Coronary artery (tissue), 2 donors: ENCODE data around the gene PIEZO2.
"Not testable (repeated sequence)": the region's sequence is repeated elsewhere in the genome, so short reads cannot be mapped to it uniquely, and the experiment has no call there.

Source experiments
- DNase-seq: peaks from one replicate; pipeline ENCODE4 v3.0.0-alpha.2; 2017; ENCODE audit warnings: low spot score
- H3K27ac ChIP-seq, 2 donors: fragments of 200-600 bp; sonication (generic); one replicate each; pipeline ENCODE4 v1.5.1; 2016 to 2019
- H3K4me3 ChIP-seq: fragments of 200-600 bp; sonication (generic); 2 replicates; pipeline ENCODE4 v1.5.1; 2016; ENCODE audit warnings: mild to moderate bottlenecking, moderate library complexity
- TF ChIP-seq, protein P1 (sequence below): fragments of 200-600 bp; sonication (generic); IDR thresholded peaks from one replicate; pipeline ENCODE4 v1.5.1; 2019; ENCODE audit warnings: antibody characterized with exemption

Gene PIEZO2

DNA sequence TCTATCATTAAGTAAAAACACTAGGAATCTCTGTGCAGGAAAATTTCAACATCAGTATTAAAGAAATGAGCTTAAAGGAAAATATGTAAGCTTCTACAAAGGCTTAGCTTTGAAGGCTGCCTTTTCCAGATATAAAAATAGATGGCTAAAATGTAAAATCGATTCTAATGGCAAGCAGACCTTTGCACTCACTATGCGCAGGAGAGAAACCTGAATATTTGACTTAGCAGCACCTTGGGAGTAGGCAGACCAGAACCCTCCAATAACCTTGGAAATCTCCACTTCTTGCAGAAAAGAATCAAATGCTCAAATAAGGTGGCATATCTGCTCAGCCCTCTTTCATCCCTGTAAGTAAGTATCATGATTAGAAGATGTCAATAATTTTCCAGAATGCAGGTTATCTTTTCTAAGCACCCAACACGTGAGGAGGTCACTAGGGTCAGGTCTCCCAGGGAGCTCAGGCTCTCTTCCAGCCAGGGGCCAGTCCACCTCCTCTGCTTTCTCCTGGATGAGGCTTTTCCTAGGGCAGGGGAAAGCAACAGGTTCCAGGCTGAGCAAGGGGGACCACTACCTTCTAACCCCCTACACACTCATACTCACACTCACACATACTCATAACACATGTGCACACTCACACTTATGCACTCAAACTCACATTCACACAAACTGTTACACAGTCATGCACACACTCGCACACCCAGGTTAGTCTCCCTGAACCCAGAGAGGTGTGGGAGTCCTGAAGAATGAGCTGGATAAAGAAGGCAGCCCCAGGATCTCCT lies 3.8 kb downstream of the PIEZO2 start:
- no peak for DNase-seq
- Histone ChIP-seq H3K27ac (no peak overlapping the region), H3K4me3 (no peak overlapping the region)
- TF ChIP-seq, protein P1, sequence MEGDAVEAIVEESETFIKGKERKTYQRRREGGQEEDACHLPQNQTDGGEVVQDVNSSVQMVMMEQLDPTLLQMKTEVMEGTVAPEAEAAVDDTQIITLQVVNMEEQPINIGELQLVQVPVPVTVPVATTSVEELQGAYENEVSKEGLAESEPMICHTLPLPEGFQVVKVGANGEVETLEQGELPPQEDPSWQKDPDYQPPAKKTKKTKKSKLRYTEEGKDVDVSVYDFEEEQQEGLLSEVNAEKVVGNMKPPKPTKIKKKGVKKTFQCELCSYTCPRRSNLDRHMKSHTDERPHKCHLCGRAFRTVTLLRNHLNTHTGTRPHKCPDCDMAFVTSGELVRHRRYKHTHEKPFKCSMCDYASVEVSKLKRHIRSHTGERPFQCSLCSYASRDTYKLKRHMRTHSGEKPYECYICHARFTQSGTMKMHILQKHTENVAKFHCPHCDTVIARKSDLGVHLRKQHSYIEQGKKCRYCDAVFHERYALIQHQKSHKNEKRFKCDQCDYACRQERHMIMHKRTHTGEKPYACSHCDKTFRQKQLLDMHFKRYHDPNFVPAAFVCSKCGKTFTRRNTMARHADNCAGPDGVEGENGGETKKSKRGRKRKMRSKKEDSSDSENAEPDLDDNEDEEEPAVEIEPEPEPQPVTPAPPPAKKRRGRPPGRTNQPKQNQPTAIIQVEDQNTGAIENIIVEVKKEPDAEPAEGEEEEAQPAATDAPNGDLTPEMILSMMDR, result no peak

DNA sequence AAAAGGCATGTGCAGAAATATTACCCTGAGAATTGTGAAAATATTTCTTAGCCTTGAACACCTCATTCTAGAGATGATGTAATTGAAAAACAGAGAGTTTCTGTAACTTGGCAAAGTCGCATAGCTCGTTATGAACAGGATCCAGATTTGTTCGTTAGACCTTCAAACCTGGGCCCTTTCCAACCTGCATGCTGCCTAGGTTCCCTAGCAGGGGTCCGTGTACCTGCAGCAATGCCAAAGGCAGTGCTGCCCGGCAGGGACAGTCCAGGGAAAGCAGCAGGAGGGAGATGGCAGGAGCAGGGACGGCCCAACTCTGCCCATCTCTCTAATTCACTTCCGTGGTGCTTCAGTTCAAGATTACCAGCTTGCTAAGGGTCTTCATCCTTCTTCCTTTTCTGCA lies 12.0 kb downstream of the PIEZO2 start:
- no peak for DNase-seq
- TF ChIP-seq, protein P1, result no peak
- Histone ChIP-seq H3K27ac (no peak overlapping the region), H3K4me3 (no peak overlapping the region)

DNA sequence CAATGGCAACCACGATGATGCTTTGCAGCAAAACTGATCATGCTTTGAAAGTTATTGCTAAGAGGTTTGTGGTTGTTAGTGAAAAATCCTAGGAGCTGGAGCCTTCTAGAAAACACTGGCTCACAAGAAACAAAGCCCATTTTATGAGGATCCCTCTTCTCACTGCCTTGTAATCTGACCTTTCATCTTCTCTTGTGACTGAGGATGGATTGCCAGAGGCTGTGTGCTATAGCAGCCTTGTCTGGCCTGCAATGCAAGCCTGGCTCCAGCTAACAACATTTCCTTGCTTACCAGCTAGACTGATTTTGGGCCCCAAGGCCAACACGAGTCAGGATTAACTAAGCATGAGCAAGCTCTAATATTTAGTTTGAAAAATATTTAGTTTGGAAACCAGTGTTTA lies 13.1 kb downstream of the PIEZO2 start:
- no peak for DNase-seq
- H3K27ac ChIP-seq, result no peak overlapping the region
- H3K4me3 ChIP-seq, result no peak overlapping the region
- TF ChIP-seq, protein P1, result no peak

DNA sequence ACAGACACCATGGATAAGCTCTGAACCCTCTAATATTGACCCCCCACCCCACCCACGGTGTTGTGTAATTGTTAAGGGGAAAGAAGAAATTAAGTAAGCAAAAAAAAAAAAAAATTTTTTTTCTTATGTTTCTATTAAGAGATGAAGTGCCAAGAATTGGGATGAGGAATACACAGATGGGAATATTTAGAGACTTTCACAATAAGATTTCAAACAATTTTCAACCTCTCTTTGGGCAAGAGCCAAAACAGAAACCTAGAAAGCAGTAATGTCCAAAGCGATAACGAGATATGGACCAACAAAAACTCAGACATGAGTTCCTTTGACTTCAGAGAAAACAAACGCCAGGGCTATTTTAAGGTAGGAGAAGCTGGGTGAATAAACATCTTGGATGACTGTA lies 14.4 kb downstream of the PIEZO2 start:
- no peak overlapping the region for H3K4me3 ChIP-seq
- TF ChIP-seq, protein P1, result no peak
- DNase-seq, result no peak
- H3K27ac ChIP-seq, result no peak overlapping the region

DNA sequence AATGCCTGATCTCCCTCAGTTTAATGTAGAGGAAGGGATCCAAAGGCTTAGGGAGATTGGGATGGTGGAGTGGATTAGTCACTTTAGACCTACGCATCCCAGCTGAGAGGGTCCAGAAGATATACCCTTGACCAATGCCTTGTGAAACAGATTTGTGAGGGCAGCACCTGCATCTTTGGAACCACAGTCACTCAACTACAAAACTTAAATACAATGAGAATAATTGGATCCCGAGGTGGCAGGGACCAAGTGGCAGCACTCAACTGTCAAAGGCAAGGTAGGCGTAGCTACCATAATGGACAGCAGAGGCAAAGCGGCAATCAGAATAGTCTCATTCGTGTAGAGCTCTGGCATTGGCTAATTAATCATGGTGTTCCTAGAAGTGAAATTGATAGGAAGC lies 20.3 kb downstream of the PIEZO2 start:
- not testable (repeated sequence) for H3K27ac ChIP-seq, H3K4me3 ChIP-seq, DNase-seq

DNA sequence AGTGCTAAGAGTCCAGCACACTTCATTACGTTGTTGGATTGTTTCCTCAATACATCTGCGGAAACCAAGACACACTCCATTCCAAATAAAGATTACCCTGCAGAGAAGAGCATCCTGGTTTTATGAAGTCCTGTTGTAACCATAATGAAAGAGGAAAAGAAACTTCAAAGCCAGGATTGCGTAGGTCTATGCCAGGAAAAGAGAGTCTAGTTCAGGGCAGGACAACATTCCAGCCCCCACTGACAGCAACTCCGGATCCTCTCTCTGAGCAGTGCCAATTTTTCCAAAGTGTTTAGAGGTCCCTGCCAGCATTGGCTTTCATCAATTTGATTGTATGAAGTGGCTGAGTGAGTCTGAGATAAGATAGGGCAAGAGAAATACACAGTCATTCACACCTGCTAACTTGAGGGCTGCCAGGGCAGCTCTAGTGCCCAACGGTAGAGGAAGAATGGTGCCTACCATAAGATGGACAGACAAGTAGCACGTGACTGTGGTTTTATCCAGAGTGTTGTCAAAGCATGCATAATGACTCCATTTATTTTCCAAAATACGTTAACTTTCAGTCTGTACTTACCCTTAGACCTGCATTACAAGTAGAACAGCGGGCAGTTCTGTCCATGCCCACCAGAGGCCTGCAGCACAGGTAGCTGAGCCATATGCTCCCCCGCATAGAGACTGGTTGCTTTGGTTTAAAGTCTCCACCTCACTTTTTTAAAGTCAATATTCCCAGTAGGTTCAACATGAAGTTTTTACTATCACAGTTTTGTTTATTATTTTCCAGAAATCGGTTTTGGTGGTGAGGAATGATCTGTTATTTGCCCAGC lies 23.7 kb downstream of the PIEZO2 start:
- no peak overlapping the region for H3K27ac ChIP-seq
- no peak for DNase-seq
- TF ChIP-seq, protein P1, result no peak
- no peak overlapping the region for H3K4me3 ChIP-seq

DNA sequence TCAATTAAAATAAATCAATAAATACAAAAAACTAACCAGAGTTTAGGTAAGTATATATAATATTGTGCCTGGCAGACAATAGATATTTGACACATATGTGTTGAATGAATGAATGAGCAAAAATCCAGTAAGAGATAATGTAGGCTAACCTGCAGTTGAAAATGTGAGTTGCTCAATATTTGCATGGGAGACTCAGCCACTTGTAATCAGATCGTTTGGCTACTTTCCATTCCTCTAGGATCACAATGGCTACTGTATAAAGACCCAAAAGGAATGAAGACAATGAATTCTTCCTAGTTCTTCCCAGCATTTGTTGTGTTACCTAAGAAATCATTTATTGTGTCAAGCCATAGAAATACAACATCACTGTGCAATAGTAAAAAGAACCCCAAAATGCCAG lies 25.3 kb downstream of the PIEZO2 start:
- TF ChIP-seq, protein P1, result no peak
- H3K4me3 ChIP-seq, result no peak overlapping the region
- H3K27ac ChIP-seq, result no peak overlapping the region
- DNase-seq, result no peak
